DMS153 treated with DMSO at 0.1 percent for 48 hours (cell line): ENCODE measurements around the gene GOLGA8J.
"Not testable (repeated sequence)": the region's sequence is repeated elsewhere in the genome, so short reads cannot be mapped to it uniquely, and the experiment has no call there.

Source experiments
- DNase-seq: peaks from one replicate; lab custom pipeline; 2025; ENCODE audit not compliant: unreplicated experiment; lab: John Stamatoyannopoulos, UW

GOLGA8J gene

GRCh38 chr15:30082655-30083054, at the start of gene GOLGA8J:
Gene GOLGA8J (plus strand): TSS chr15:30082955. CDS start chr15:30083053, 98 bp downstream.
- not testable (repeated sequence) for DNase-seq

DNA sequence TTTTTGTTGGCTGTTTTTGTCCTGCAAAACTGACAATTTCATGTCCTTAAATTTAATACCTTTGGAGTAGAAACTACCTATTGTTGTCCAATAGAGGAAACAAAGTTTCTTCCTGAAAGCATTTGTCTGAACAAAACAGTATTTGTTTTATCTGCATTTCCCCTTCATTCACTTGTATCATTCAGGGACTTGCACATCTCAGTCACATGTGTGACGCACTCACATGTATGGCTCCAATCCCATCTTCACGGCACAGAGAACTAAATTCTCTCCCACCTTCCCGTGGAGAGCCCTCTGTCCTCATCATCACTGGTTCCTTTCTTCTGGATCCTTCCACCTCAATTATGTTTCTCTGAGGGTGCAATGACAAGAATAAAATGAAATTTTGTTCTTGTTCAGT, 49.5 kb upstream of the GOLGA8J start:
- no peak for DNase-seq

GRCh38 chr15:30033763-30034162, 49.0 kb upstream of the GOLGA8J start:
- DNase-seq, result no peak

GRCh38 chr15:30036036-30036703, 46.6 kb upstream of the GOLGA8J start:
- no peak for DNase-seq

DNA sequence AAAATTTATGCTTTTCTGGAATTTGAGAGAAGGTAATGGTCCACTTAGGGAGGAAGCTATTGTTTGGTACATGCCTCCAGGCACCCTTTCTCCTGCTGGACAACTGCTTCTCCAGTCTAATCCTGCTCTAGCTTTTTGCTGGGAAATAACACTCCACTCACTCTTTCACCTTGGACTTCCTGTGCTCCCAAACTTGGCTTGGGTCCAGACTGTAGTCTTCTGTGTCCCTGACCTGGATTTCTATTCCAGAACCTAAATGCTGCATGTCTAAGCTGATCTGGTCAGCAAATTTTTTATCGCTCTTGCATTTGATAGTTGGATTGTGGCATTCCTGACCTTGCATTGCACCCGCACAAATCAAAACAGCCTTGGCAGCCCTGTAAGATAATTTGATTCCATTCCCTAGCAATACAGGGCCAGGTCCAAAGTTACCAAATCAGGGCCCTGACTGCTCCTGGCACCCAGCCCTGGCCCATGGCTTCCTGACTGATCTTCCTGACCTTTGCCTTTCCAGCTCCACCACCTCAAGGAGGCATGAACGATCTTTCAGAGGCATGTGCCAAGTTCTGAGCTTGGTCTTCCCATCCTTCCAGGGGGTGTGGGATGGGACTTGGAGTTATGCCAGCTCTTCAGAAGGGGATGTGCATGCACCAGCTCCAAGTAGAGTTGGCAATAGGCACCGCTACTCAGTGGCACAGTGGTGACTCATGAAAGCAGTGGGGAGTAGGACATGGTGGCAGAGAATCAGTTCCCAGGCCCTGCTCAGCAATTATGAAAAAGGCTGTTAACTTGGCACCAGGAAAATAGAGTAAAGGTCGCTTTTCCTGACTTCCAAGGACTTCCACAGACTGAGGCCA, 43.9 kb upstream of the GOLGA8J start:
- no peak for DNase-seq

DNA sequence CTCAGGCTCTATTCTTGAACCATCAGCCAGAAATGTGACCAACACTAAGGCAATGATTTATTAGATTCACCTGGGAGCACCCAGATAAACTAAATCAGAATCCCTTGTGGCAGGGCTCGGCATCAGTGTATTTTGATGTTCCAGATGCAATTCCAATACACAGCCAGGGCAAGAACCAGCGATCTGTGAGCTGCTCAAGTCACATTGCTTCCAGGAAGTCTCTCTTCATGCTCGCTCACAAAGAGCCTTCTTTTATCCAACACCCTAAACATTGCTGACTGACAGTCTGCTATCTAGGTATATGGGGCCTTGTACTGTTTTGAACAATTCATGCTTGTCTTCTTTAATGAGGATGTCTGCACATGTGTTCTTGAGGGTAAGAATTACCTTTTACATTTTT, 40.9 kb upstream of the GOLGA8J start:
- DNase-seq, result no peak

DNA sequence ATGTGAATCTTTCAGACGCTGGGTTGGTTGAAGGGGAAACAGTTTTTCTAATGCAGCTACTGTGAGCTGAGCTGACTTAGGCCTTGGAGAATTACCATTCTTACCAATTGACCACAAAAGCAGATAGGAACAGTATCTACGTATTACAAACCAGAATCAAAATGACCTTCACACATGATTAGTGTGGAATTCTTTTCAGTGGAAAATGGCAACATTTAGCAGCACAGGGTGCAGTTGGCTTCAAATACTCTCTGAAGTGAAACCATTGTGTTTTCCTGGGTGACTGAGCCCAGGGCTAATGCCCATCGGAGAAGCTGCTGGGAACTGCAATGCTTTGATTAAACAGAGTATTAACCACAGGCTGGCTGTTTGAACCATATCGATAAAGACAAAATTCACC, 40.2 kb upstream of the GOLGA8J start:
- no peak for DNase-seq

GRCh38 chr15:30043211-30043655, 39.5 kb upstream of the GOLGA8J start:
- no peak for DNase-seq

GRCh38 chr15:30044377-30044776, 38.4 kb upstream of the GOLGA8J start:
- no peak for DNase-seq

DNA sequence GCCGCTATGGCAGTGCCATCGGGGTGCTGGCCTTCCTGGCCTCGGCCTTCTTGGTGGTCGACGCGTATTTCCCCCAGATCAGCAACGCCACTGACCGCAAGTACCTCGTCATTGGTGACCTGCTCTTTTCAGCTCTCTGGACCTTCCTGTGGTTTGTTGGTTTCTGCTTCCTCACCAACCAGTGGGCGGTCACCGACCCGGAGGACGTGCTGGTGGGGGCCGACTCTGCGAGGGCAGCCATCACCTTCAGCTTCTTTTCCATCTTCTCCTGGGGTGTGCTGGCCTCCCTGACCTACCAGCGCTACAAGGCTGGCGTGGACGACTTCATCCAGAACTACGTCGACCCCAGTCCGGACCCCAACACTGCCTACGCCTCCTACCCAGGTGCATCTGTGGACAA, 37.9 kb upstream of the GOLGA8J start:
- DNase-seq, result not testable (repeated sequence)

- not testable (repeated sequence) for DNase-seq
Observed at GRCh38 chr15:30045248-30046041, 37.3 kb upstream of the GOLGA8J start.

- DNase-seq, result no peak
Observed at GRCh38 chr15:30046430-30046829, 36.3 kb upstream of the GOLGA8J start.

GRCh38 chr15:30055604-30056003, 27.2 kb upstream of the GOLGA8J start:
- DNase-seq, result no peak

- no peak for DNase-seq
Observed at GRCh38 chr15:30056166-30056565, 26.6 kb upstream of the GOLGA8J start.

GRCh38 chr15:30059771-30060170, 23.0 kb upstream of the GOLGA8J start:
- no peak for DNase-seq

GRCh38 chr15:30062881-30063280, 19.9 kb upstream of the GOLGA8J start:
- DNase-seq, result no peak

- no peak for DNase-seq
Observed at GRCh38 chr15:30063835-30064546, 18.8 kb upstream of the GOLGA8J start.

- DNase-seq, result no peak
Observed at GRCh38 chr15:30065025-30065801, 17.5 kb upstream of the GOLGA8J start.

DNA sequence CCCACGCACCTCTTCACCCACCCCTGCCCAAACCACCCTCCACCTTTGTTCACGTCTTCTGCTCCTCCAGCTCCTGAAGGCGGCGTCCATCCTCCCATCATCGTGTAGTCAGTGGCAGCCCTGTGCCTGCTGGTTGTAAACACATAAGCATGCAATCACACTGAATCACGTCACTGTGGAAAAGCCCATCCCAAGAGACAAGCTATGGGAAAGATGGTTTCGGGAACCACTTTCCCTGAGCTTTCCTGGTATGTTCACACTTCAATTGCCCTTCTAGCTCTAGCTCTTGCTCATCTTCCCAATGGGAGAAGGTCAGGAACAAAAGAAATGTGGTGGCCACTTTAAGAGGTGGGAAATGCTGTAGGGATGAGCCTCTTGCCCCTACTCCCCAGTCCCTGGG, 14.4 kb upstream of the GOLGA8J start:
- DNase-seq, result no peak

- no peak for DNase-seq
Observed at GRCh38 chr15:30072630-30073029, 10.1 kb upstream of the GOLGA8J start.
